Ovary (tissue), 9 donors: ENCODE measurements around the gene RAD51D. TPM values are rescaled to one million over a fixed set of nuclear protein-coding genes. Genes with fewer than 3 reads are reported as not detected.
A peak's percentile ranks its signal among the peaks of the same experiment; 100 is the strongest.

Experiments
- DNase-seq, 5 donors: peaks; one replicate each; pipeline ENCODE4 v3.0.0-alpha.2; 2019 to 2020
- H3K27ac ChIP-seq, 2 donors: fragments of 200-600 bp; one replicate each; pipeline versions ENCODE4 v1.5.1 to v1.8.0; 2019 to 2022
- H3K27me3 ChIP-seq: fragments of 200-600 bp; one replicate; pipeline ENCODE4 v1.8.0; 2022
- H3K36me3 ChIP-seq: fragments of 200-600 bp; sonication (generic); one replicate; pipeline ENCODE4 v1.5.1; 2019
- H3K4me1 ChIP-seq: one replicate; pipeline ENCODE4 v1.8.1; 2013; ENCODE audit warnings: mild to moderate bottlenecking, moderate library complexity; ENCODE audit not compliant: insufficient read depth
- H3K4me3 ChIP-seq: fragments of 200-600 bp; sonication (generic); one replicate; pipeline ENCODE4 v1.5.1; 2017
- H3K9me3 ChIP-seq, 2 donors: fragments of 200-600 bp in 1 of 2; sonication (generic) in 1 of 2; one replicate each; pipeline versions ENCODE4 v1.5.1 to v1.8.1; 2013 to 2019; ENCODE audit warnings: mild to moderate bottlenecking in 1 of 2, moderate library complexity in 1 of 2
- EP300 ChIP-seq: sonication (generic); formaldehyde crosslinking; IDR thresholded peaks from one replicate; pipeline ENCODE4 v1.6.1; 2017; ENCODE audit warnings: antibody characterized with exemption
- POLR2A ChIP-seq: fragments of 450-650 bp; IDR thresholded peaks from one replicate; pipeline ENCODE4 v1.6.1; 2017; ENCODE audit warnings: antibody characterized with exemption, mild to moderate bottlenecking, moderate library complexity
- WGBS, 3 donors: extraction: QIAGEN DNeasy Blood & Tissue Kit in 1 of 3; methylation state at CpG; one replicate each; pipeline versions ENCODE4 v1.1.5 to v1.1.7; 2013 to 2017; 5-methylcytosine and 5-hydroxymethylcytosine counted together
- intact Hi-C, 4 donors: fragments of 100-400 bp; cut with DNase I; formaldehyde crosslinking; loops; one replicate each; pipeline versions ENCODE4 v1.11.0 to v1.15.1; 2022 to 2023
- polyA plus RNA-seq, 2 donors: library from polyadenylated mRNA; stranded (reverse); fragments of 200-250 nt in 1 of 2; fragments of 350-450 nt in 1 of 2; fragmentation: Illumina TruSeq in 1 of 2; extraction: RNeasy Lipid Tissue Mini Kit (QIAGEN cat#74804) in 1 of 2; gene quantifications; one replicate each; pipeline ENCODE4 v1.2.3, GENCODE V29; 2013 to 2014
- total RNA-seq, 7 donors: library from RNA; depleted of rRNA in 2 of 7; stranded (reverse); fragments of >200 nt in 2 of 7; fragmentation: NEBNext Ultra II Directional in 3 of 7; extraction: Animal tissue kit (Norgen Biotek cat#: 25700) in 3 of 7; gene quantifications; one replicate each; pipeline versions ENCODE4 v1.1.0 to v1.2.4, GENCODE V29; 2016 to 2023
- TF ChIP-seq, protein P1 (sequence below), 3 donors: fragments of 450-650 bp in 2 of 3; fragments of 200-600 bp in 1 of 3; IDR thresholded peaks; one replicate each; pipeline versions ENCODE4 v1.5.1 to v1.8.0; 2016 to 2022; ENCODE audit warnings: antibody characterized with exemption in 3 of 3, mild to moderate bottlenecking in 1 of 3
- donor health status: DM: no; HTN: no; CAD: no; lungs with moderate emphysema.
- donor health status: DM: no; HTN: no; CAD: no.
- donor health status: Bipolar disorder and iron deficiency.
- donor health status: DM: yes; HTN: yes; CAD: no.
- donor health status: DM: no; HTN: no; CAD: no.
- donor health status: DM: yes; HTN: yes; CAD: no.

The RAD51D gene
- total and polyA plus RNA-seq, 9 donors, result 7.3 to 16.7 (median 11.4) TPM

DNA sequence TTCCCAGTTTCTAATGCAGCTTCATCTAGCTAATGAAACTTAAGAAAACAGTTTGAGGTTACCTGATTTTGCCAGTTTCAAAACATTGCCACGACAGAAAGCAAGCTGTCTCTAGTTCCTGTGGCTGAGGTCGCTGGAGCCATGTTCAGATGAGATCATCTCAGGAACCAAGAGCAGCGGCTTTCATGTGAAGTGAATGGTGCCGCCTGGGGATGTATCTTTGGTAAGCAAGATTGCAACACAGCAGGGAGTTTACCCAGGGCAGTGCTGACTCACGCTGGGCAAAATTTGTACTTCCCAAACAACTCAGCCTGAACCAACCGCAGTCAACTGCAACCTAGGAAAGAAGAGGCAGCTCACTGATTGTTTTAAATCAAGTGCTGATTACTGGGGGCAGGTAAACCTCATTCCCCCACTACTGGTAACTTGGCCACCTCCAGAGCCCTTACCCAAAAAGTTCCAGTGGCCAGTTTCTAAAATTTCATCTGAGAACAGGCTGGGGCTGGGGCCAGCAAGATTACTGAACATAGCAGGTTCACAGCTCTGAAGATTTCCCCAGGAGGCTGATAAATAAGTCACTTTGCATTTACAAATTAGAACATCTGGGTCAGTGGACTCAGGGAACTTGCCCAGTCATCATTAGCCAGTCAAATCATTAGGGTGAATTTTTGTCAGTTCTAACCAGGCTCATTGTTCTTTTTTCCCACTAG, 56.0 kb downstream of the RAD51D start, which contains the start of gene RFFL:
RFFL (minus strand) TSS at position 194 of the 710 bp plus-strand sequence. CDS start 37,154 bp downstream, outside the sequence.
- peak within 1 kb of the TSS in 1 of 2 donors; percentile 49 for H3K27ac ChIP-seq
- no peaks in the 10 kb centered on the region for H3K9me3 ChIP-seq
- H3K27me3 ChIP-seq, result no peaks in the 10 kb centered on the region
- peak within 1 kb of the TSS; percentile 5 for H3K4me3 ChIP-seq
- H3K4me1 ChIP-seq, result no peaks in the 10 kb centered on the region
- no peaks in the 10 kb centered on the region for H3K36me3 ChIP-seq
- intact Hi-C loops, result loop anchor here in 1 of 4 donors (10.0 kb wide), 1 partner anchor 49 kb away; no protein-coding TSS in a partner anchor
- DNase-seq, result peak; percentile 61 to 85 (median 70)
- TF ChIP-seq, protein P1, sequence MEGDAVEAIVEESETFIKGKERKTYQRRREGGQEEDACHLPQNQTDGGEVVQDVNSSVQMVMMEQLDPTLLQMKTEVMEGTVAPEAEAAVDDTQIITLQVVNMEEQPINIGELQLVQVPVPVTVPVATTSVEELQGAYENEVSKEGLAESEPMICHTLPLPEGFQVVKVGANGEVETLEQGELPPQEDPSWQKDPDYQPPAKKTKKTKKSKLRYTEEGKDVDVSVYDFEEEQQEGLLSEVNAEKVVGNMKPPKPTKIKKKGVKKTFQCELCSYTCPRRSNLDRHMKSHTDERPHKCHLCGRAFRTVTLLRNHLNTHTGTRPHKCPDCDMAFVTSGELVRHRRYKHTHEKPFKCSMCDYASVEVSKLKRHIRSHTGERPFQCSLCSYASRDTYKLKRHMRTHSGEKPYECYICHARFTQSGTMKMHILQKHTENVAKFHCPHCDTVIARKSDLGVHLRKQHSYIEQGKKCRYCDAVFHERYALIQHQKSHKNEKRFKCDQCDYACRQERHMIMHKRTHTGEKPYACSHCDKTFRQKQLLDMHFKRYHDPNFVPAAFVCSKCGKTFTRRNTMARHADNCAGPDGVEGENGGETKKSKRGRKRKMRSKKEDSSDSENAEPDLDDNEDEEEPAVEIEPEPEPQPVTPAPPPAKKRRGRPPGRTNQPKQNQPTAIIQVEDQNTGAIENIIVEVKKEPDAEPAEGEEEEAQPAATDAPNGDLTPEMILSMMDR (IDR thresholded peaks at IDR 0.05), result no peak
- TF ChIP-seq POLR2A, result peak; percentile 19
- TF ChIP-seq EP300, result no peak
- WGBS, 3 donors, result 25 to 58% (median 36%) methylated on average over 6 of the region's 6 CpGs

DNA sequence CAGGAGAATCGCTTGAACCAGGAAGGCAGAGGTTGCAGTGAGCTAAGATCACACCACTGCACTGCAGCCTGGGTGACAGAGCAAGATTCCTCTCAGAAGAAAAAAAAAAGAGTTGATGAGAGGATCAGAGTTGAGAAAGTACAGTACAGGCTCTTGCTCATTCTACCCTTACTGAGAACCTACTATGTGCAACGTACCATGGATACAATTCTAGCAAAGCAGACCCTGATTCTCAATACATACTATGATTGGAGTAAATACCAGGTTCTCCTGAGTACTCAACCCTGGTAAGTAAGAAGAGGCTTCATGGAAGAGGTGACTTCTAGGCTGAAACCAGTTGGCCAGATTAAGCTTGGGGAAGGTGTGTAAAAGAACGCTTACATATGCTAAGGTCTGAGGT, 57.4 kb downstream of the RAD51D start:
- 95 to 100% (median 97%) methylated on average over 3 of the region's 3 CpGs for WGBS, 3 donors
- no peak for TF ChIP-seq EP300
- TF ChIP-seq, protein P1 (IDR thresholded peaks at IDR 0.05), result no peak
- TF ChIP-seq POLR2A, result no peak
- H3K4me3 ChIP-seq, result no peak overlapping the region
- no peak for DNase-seq
- no peaks in the 10 kb centered on the region for H3K9me3 ChIP-seq
- intact Hi-C loops, result loop anchor here in 1 of 4 donors (10.0 kb wide), 1 partner anchor 48 kb away; no protein-coding TSS in a partner anchor
- no peaks in the 10 kb centered on the region for H3K27me3 ChIP-seq
- H3K4me1 ChIP-seq, result no peaks in the 10 kb centered on the region
- H3K27ac ChIP-seq, result no peak overlapping the region
- no peaks in the 10 kb centered on the region for H3K36me3 ChIP-seq

DNA sequence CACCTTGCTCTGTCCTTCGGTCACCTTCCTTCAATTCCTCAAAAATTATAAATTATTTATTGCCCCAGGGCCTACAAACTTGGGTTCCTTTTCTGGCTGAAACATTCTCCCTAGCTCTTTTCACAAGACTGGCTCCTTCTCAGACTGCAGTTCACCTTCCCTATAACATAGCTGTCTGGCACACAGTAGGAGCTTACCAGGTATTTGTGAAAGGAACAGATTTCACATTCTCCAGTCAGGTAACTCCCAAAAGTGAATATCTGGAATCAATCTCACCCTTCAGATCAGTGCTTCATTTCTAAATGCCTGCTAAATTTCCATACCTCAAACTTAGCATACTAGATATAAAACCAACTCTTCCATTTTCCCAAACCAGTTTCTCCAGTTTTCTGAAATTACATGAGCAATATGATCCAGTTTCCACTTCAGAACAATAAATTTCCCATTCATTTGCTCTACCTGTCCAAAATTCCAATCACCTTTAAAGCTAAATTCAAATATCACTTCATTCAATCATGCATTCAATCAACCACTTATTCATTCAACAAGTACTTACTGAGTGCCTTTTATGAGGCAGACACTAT, 62.2 kb downstream of the RAD51D start:
- no peak for DNase-seq
- intact Hi-C loops, result no loop called here
- WGBS, 3 donors, result 93 to 100% (median 98%) methylated on average over 1 of the region's 1 CpG

DNA sequence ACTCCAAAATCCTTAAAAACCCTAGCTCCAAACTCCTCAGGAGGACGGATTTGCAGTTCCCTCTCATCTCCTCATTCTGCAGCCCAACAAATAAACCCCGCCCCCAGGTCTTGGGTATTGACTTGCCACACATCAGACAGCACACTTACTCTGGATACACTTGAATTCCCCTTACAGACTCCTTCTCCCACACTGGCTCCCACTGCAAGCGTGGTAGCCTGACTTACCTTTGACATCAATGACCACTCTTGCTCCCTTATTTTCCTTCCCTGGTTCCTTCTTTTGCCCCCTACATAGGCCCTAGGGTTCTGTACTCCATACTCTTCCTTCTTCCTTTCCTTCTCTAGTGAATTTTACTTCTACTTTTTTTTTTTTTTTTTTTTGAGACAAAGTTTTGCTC, 63.6 kb downstream of the RAD51D start:
- 90 to 93% (median 91%) methylated on average over 3 of the region's 3 CpGs for WGBS, 3 donors
- no peak for DNase-seq
- Histone ChIP-seq H3K36me3 (no peaks in the 10 kb centered on the region), H3K9me3 (no peaks in the 10 kb centered on the region), H3K27ac (no peak overlapping the region), H3K4me1 (no peaks in the 10 kb centered on the region), H3K27me3 (no peaks in the 10 kb centered on the region), H3K4me3 (no peak overlapping the region)
- TF ChIP-seq, protein P1 (IDR thresholded peaks at IDR 0.05), result no peak
- TF ChIP-seq POLR2A, result no peak
- TF ChIP-seq EP300, result no peak
- intact Hi-C loops, result no loop called here

More for the DNA sequence above, 62.2 kb downstream of the RAD51D start:
- H3K9me3 ChIP-seq, result no peaks in the 10 kb centered on the region
- H3K27ac ChIP-seq, result no peak overlapping the region
- H3K36me3 ChIP-seq, result no peaks in the 10 kb centered on the region
- TF ChIP-seq, protein P1 (IDR thresholded peaks at IDR 0.05), result no peak
- TF ChIP-seq EP300 (no peak), POLR2A (no peak)
- no peak overlapping the region for H3K4me3 ChIP-seq
- H3K4me1 ChIP-seq, result no peaks in the 10 kb centered on the region
- no peaks in the 10 kb centered on the region for H3K27me3 ChIP-seq
